Heart left ventricle (tissue), 16 donors: Measurements from ENCODE around the gene CDH20. TPM values are rescaled to one million over a fixed set of nuclear protein-coding genes. Genes with fewer than 3 reads are reported as not detected.
A peak's percentile ranks its signal among the peaks of the same experiment; 100 is the strongest.

Experiments
- ATAC-seq, 4 donors: fragments of 200-7000 bp; cut with Tn5 transposase; one replicate each; pipeline ENCODE4 v1.9.1; 2020 to 2022; ENCODE audit warnings: moderate library complexity in 4 of 4, mild to moderate bottlenecking in 3 of 4, moderate number of reproducible peaks in 1 of 4
- DNase-seq, 5 donors: peaks; one replicate each; pipeline ENCODE4 v3.0.0-alpha.2; 2020
- H3K27ac ChIP-seq, 12 donors: fragments of 200-600 bp; sonication (generic) in 4 of 12; one replicate each; pipeline versions ENCODE4 v1.5.0 to v1.8.0; 2016 to 2022; ENCODE audit warnings: mild to moderate bottlenecking in 2 of 12
- H3K27me3 ChIP-seq, 9 donors: fragments of 200-600 bp; sonication (generic) in 2 of 9; one replicate each; pipeline versions ENCODE4 v1.5.1 to v1.8.0; 2016 to 2022; ENCODE audit warnings: mild to moderate bottlenecking in 3 of 9
- H3K36me3 ChIP-seq, 9 donors: fragments of 200-600 bp; sonication (generic) in 2 of 9; one replicate each; pipeline versions ENCODE4 v1.5.0 to v1.8.0; 2018 to 2022; ENCODE audit warnings: mild to moderate bottlenecking in 2 of 9
- H3K4me1 ChIP-seq, 12 donors: fragments of 200-600 bp; sonication (generic) in 4 of 12; one replicate each; pipeline versions ENCODE4 v1.5.0 to v1.8.0; 2016 to 2022; ENCODE audit warnings: mild to moderate bottlenecking in 3 of 12
- H3K4me3 ChIP-seq, 12 donors: fragments of 200-600 bp; sonication (generic) in 4 of 12; one replicate each; pipeline versions ENCODE4 v1.5.0 to v1.8.0; 2017 to 2022; ENCODE audit warnings: mild to moderate bottlenecking in 9 of 12, moderate library complexity in 4 of 12
- H3K9me3 ChIP-seq, 12 donors: fragments of 200-600 bp; sonication (generic) in 4 of 12; one replicate each; pipeline versions ENCODE4 v1.5.0 to v1.8.0; 2016 to 2022; ENCODE audit warnings: mild to moderate bottlenecking in 1 of 12
- CTCF ChIP-seq, 12 donors: fragments of 200-600 bp; sonication (generic) in 4 of 12; IDR thresholded peaks; one replicate each; pipeline versions ENCODE4 v1.5.0 to v1.8.0; 2018 to 2022; ENCODE audit warnings: antibody characterized with exemption in 12 of 12, mild to moderate bottlenecking in 5 of 12
- POLR2A ChIP-seq, 2 donors: fragments of 450-650 bp; IDR thresholded peaks; one replicate each; pipeline ENCODE4 v1.6.1; 2017; ENCODE audit warnings: antibody characterized with exemption in 2 of 2, mild to moderate bottlenecking in 2 of 2, moderate library complexity in 2 of 2
- WGBS, 4 donors: extraction: QIAGEN DNeasy Blood & Tissue Kit in 2 of 4; methylation state at CpG; one replicate each; pipeline versions ENCODE4 v1.1.5 to v1.1.7; 2013 to 2018; 5-methylcytosine and 5-hydroxymethylcytosine counted together
- intact Hi-C, 10 donors: fragments of 100-400 bp; cut with DNase I; formaldehyde crosslinking; loops; one replicate each; pipeline versions ENCODE4 v1.11.1 to v1.14.2; 2022
- polyA plus RNA-seq, 2 donors: library from polyadenylated mRNA; stranded (reverse); fragments of 200-250 nt; gene quantifications; one replicate each; pipeline ENCODE4 v1.2.3, GENCODE V29; 2013
- total RNA-seq, 9 donors: library from RNA; depleted of rRNA in 2 of 9; stranded (reverse); fragments of >200 nt in 2 of 9; fragmentation: NEBNext Ultra II Directional in 3 of 9; extraction: Animal tissue kit (Norgen Biotek cat#: 25700) in 3 of 9; gene quantifications; one replicate each; pipeline versions ENCODE4 v1.1.0 to v1.2.4, GENCODE V29; 2016 to 2023
- donor health status: ischemic (EF 13 %, LVEDD 7.1; RV severe dilation, severe dysfunction).
- donor health status: healthy with polysubstance abuse.
- donor health status: DM: no; HTN: yes; CAD: no.
- donor health status: DM: no; HTN: no; CAD: no.
- donor health status: ischemic (EF 25% LVEDD 6.9; RV normal size, moderate dysfunction).
- donor health status: ischemic (EF 25% LVEDD 5.7; RV mildly dilated, moderate dysfunction).
- donor health status: healthy.
- donor health status: DM: yes; HTN: yes; CAD: no.
- donor health status: ischemic (EF 35%, LVEDD 5.7; RV mildly dilated, moderate dysfunction).
- donor health status: nonischemic (EF 11% LVEDD 7.7; RV severe dilation, severe dysfunction).
- donor health status: DM: yes; HTN: yes; CAD: no.
- donor health status: PGD.
- donor health status: ischemic (EF 29% LVEDD 5.4; RV normal size, mild dysfunction).
- donor health status: nonischemic (EF 23%, LVEDD 6.1; RV moderate dilation, normal function).

CDH20 gene
- total and polyA plus RNA-seq, 11 donors = 0.03 to 0.20 (median 0.15) TPM; not detected in 8

GRCh38 chr18:61531182-61531581 lies 198.0 kb downstream of the CDH20 start:
- intact Hi-C loops = no loop called here
- no peak for TF ChIP-seq CTCF (IDR thresholded peaks at IDR 0.05)
- no peak for TF ChIP-seq POLR2A (IDR thresholded peaks at IDR 0.05)
- no peaks in the 10 kb centered on the region for H3K4me1 ChIP-seq
- DNase-seq = peak in 3 of 5 donors; percentile 41 to 65 (median 58)
- no peaks in the 10 kb centered on the region for H3K27me3 ChIP-seq
- 28 to 48% (median 44%) methylated on average over 6 of the region's 6 CpGs for WGBS, 4 donors
- H3K4me3 ChIP-seq = no peak overlapping the region
- no peak overlapping the region for H3K27ac ChIP-seq
- peak; percentile 39 to 69 (median 62) for ATAC-seq
- H3K36me3 ChIP-seq = no peaks in the 10 kb centered on the region
- no peaks in the 10 kb centered on the region for H3K9me3 ChIP-seq

- no peak for DNase-seq
- no peak overlapping the region for H3K27ac ChIP-seq
- WGBS, 4 donors = 39 to 82% (median 61%) methylated on average over 2 of the region's 2 CpGs
- no peaks in the 10 kb centered on the region for H3K36me3 ChIP-seq
- no peak for TF ChIP-seq CTCF (IDR thresholded peaks at IDR 0.05)
- no peak for TF ChIP-seq POLR2A (IDR thresholded peaks at IDR 0.05)
- ATAC-seq = no peak
- H3K9me3 ChIP-seq = no peaks in the 10 kb centered on the region
- H3K27me3 ChIP-seq = no peaks in the 10 kb centered on the region
- no peaks in the 10 kb centered on the region for H3K4me1 ChIP-seq
- H3K4me3 ChIP-seq = no peak overlapping the region
- intact Hi-C loops = no loop called here
Measured at GRCh38 chr18:61531891-61532290, 198.7 kb downstream of the CDH20 start.

GRCh38 chr18:61535401-61535800 lies 202.2 kb downstream of the CDH20 start:
- Histone ChIP-seq H3K9me3 (no peaks in the 10 kb centered on the region), H3K4me3 (no peak overlapping the region), H3K36me3 (no peaks in the 10 kb centered on the region), H3K27me3 (no peaks in the 10 kb centered on the region), H3K27ac (no peak overlapping the region), H3K4me1 (no peaks in the 10 kb centered on the region)
- no peak for DNase-seq
- intact Hi-C loops = no loop called here
- 90 to 95% (median 93%) methylated on average over 4 of the region's 4 CpGs for WGBS, 4 donors
- no peak for ATAC-seq
- TF ChIP-seq POLR2A (IDR thresholded peaks at IDR 0.05) = no peak
- no peak for TF ChIP-seq CTCF (IDR thresholded peaks at IDR 0.05)

GRCh38 chr18:61541673-61542072 lies 208.4 kb downstream of the CDH20 start:
- ATAC-seq (no peak), DNase-seq (no peak)
- no peak overlapping the region for H3K27ac ChIP-seq
- WGBS, 4 donors = 87 to 94% (median 90%) methylated on average over 7 of the region's 7 CpGs
- no peaks in the 10 kb centered on the region for H3K36me3 ChIP-seq
- H3K4me3 ChIP-seq = no peak overlapping the region
- intact Hi-C loops = no loop called here
- no peak for TF ChIP-seq POLR2A (IDR thresholded peaks at IDR 0.05)
- TF ChIP-seq CTCF (IDR thresholded peaks at IDR 0.05) = no peak
- peaks cover 0 to 19% (median 0%) of the 10 kb centered on the region in 12 donors for H3K4me1 ChIP-seq
- H3K27me3 ChIP-seq = no peaks in the 10 kb centered on the region
- no peaks in the 10 kb centered on the region for H3K9me3 ChIP-seq
